ENCODE measurements around the gene RDM1.

RDM1 gene

GRCh38 chr17:35931794-35932425, 1.3 kb upstream of the RDM1 start:
- no peak for DNase-seq (ENCODE audit: low spot score)
- no peak for TF ChIP-seq CTCF (IDR thresholded peaks at IDR 0.05; ENCODE audit: extremely low read depth, missing control alignments)

GRCh38 chr17:35927714-35928113, 2.9 kb downstream of the RDM1 start:
- no peak for DNase-seq (ENCODE audit: low spot score)
- no peak for TF ChIP-seq CTCF (IDR thresholded peaks at IDR 0.05; ENCODE audit: extremely low read depth, missing control alignments)

GRCh38 chr17:35923609-35924114, 6.9 kb downstream of the RDM1 start:
- no peak for TF ChIP-seq CTCF (IDR thresholded peaks at IDR 0.05; ENCODE audit: extremely low read depth, missing control alignments)
- DNase-seq (ENCODE audit: low spot score) = no peak

GRCh38 chr17:35920229-35920628, 10.3 kb downstream of the RDM1 start:
- TF ChIP-seq CTCF (IDR thresholded peaks at IDR 0.05; ENCODE audit: extremely low read depth, missing control alignments) = no peak
- DNase-seq (ENCODE audit: low spot score) = no peak

- DNase-seq (ENCODE audit: low spot score) = no peak
Observed at GRCh38 chr17:35918665-35919064, 11.9 kb downstream of the RDM1 start.

GRCh38 chr17:35917519-35918213, 12.9 kb downstream of the RDM1 start:
- no peak for TF ChIP-seq CTCF (IDR thresholded peaks at IDR 0.05; ENCODE audit: extremely low read depth, missing control alignments)
- DNase-seq (ENCODE audit: low spot score) = no peak

More at GRCh38 chr17:35918665-35919064, 11.9 kb downstream of the RDM1 start:
- no peak for TF ChIP-seq CTCF (IDR thresholded peaks at IDR 0.05; ENCODE audit: extremely low read depth, missing control alignments)

- TF ChIP-seq CTCF (IDR thresholded peaks at IDR 0.05; ENCODE audit: extremely low read depth, missing control alignments) = no peak
- no peak for DNase-seq (ENCODE audit: low spot score)
Observed at GRCh38 chr17:35915153-35915964, 15.2 kb downstream of the RDM1 start.
